ENCODE measurements around the gene STRN3. TPM values are rescaled to one million over a fixed set of nuclear protein-coding genes. Genes with fewer than 3 reads are reported as not detected.

Gene STRN3
- total and polyA plus RNA-seq, 7 experiments from 2014 or later: 3.5 to 28.7 (median 24.8) TPM

DNA sequence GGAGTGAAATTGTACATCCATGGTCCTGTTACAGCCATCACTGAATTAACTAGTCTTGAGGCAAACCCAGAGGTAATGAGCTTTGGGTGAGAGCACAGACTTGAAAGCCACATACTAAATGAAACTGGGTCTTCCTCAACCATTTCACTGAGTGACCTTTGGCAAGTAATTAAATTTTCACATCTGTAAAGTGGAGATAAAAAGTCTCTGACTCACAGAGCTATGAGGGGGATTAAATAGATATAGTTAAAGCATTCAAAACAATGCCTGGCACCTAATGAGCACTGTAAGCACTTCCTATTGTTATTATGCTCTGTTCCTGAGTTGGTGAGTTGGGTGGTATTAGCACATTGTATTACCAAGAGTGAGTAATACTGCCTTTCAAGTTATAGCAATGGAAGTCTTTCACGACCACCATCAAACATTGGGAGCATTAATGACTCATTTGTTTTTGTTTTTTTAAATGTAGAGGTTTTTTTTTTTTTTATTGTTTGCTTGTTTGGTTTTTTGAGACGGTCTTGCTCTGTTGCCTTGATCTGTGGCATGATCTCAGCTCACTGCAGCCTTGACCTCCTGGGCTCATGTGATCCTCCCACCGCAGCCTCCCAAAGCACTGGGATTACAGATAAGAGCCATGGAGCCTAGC lies 12.5 kb upstream of the STRN3 start:
- no peaks in the 10 kb centered on the region for H3K4me1 ChIP-seq (ENCODE audit: control insufficient read depth in 2 of 2, insufficient read depth in 2 of 2, low read length in 2 of 2)
- H3K4me1 Mint-ChIP-seq: peaks cover 0 to 6% (median 0%) of the 10 kb centered on the region in 7 donors

DNA sequence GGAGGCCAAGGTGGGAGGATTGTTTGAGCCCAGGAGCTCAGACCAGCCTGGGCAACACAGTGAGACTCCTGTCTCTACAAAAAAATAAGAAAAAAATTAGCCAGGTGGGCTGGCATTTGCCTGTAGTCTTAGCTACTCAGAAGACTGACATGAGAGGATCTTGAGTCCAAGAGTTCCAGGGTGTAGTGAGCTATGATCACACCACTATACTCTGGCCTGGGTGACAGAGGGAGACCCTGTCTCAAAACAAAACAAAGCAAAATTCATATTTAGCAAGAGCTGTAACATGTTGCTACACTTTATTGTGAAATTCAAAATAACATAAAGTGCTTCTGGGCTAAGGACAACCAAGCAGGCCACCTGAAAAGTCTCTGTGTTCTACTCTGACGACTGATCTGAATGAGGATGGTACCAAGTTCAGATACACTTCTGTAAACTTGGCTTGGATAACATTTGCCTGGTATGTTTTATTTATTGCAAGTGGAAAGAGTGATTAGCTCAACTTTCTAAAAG lies 11.6 kb upstream of the STRN3 start:
- POLR2A ChIA-PET: interaction anchor here (2.3 kb wide), 1 partner anchor 12 kb away, joined by 10 read pairs; the partner anchor contains the start of genes AP4S1 and STRN3
- Mint-ChIP-seq H3K36me3 (peaks cover 0 to 23% (median 6%) of the 10 kb centered on the region in 5 donors), H3K27me3 (no peaks in the 10 kb centered on the region), H3K4me1 (peaks cover 2 to 15% (median 6%) of the 10 kb centered on the region in 7 donors), H3K4me3 (no peak overlapping the region), H3K9me3 (no peaks in the 10 kb centered on the region), H3K27ac (no peak overlapping the region)
- H3K9me3 ChIP-seq (ENCODE audit: control insufficient read depth in 2 of 3, low read length in 3 of 3): no peaks in the 10 kb centered on the region
- peaks cover 0 to 14% (median 0%) of the 10 kb centered on the region in 3 experiments for H3K36me3 ChIP-seq (ENCODE audit: control insufficient read depth in 2 of 3, insufficient read depth in 3 of 3, low read length in 3 of 3)
- no peak overlapping the region for H3K4me3 ChIP-seq (ENCODE audit: low read length)
- no peak for DNase-seq
- intact Hi-C loops (cut with micrococcal nuclease): no loop called here
- no peak for ATAC-seq
- H3K4me1 ChIP-seq (ENCODE audit: control insufficient read depth in 2 of 2, insufficient read depth in 2 of 2, low read length in 2 of 2): no peaks in the 10 kb centered on the region
- H3K27ac ChIP-seq (ENCODE audit: low read depth, low read length): no peak overlapping the region
- CTCF ChIA-PET: no interaction called here
- no peaks in the 10 kb centered on the region for H3K27me3 ChIP-seq (ENCODE audit: control insufficient read depth in 2 of 2, insufficient read depth in 2 of 2, low read length in 2 of 2)

More for the DNA sequence above, 12.5 kb upstream of the STRN3 start:
- no peaks in the 10 kb centered on the region for H3K9me3 Mint-ChIP-seq
- H3K36me3 ChIP-seq (ENCODE audit: control insufficient read depth in 2 of 3, insufficient read depth in 3 of 3, low read length in 3 of 3): peaks cover 0 to 14% (median 0%) of the 10 kb centered on the region in 3 experiments
- H3K4me3 ChIP-seq (ENCODE audit: low read length): no peak overlapping the region
- ATAC-seq (no peak), DNase-seq (no peak)
- no peaks in the 10 kb centered on the region for H3K27me3 Mint-ChIP-seq
- H3K27me3 ChIP-seq (ENCODE audit: control insufficient read depth in 2 of 2, insufficient read depth in 2 of 2, low read length in 2 of 2): no peaks in the 10 kb centered on the region
- H3K27ac Mint-ChIP-seq: no peak overlapping the region
- no peaks in the 10 kb centered on the region for H3K9me3 ChIP-seq (ENCODE audit: control insufficient read depth in 2 of 3, low read length in 3 of 3)
- POLR2A ChIA-PET: interaction anchor here (0.7 to 2.3 kb wide), 3 partner anchors 12 to 416 kb away, joined by 3 to 10 read pairs (median 3); partner anchors contain the start of genes AP4S1, SCFD1 and STRN3
- CTCF ChIA-PET: interaction anchor here (0.6 kb wide), 2 partner anchors 58 to 900 kb away, joined by 3 to 4 read pairs; no protein-coding TSS in a partner anchor
- intact Hi-C loops (cut with micrococcal nuclease): no loop called here
- H3K36me3 Mint-ChIP-seq: peaks cover 0 to 18% (median 6%) of the 10 kb centered on the region in 5 donors
- H3K4me3 Mint-ChIP-seq: no peak overlapping the region
- no peak overlapping the region for H3K27ac ChIP-seq (ENCODE audit: low read depth, low read length)

GRCh38 chr14:31036552-31036951 lies 10.4 kb upstream of the STRN3 start:
- POLR2A ChIA-PET: no interaction called here
- Histone ChIP-seq H3K4me3 (ENCODE audit: low read length) (no peak overlapping the region), H3K36me3 (ENCODE audit: control insufficient read depth in 2 of 3, insufficient read depth in 3 of 3, low read length in 3 of 3) (peaks cover 0 to 14% (median 0%) of the 10 kb centered on the region in 3 experiments), H3K9me3 (ENCODE audit: control insufficient read depth in 2 of 3, low read length in 3 of 3) (no peaks in the 10 kb centered on the region), H3K4me1 (ENCODE audit: control insufficient read depth in 2 of 2, insufficient read depth in 2 of 2, low read length in 2 of 2) (no peaks in the 10 kb centered on the region), H3K27me3 (ENCODE audit: control insufficient read depth in 2 of 2, insufficient read depth in 2 of 2, low read length in 2 of 2) (no peaks in the 10 kb centered on the region), H3K27ac (ENCODE audit: low read depth, low read length) (no peak overlapping the region)
- Mint-ChIP-seq H3K9me3 (no peaks in the 10 kb centered on the region), H3K27ac (no peak overlapping the region), H3K4me1 (peaks cover 6 to 20% (median 12%) of the 10 kb centered on the region in 7 donors), H3K4me3 (no peak overlapping the region), H3K36me3 (peaks cover 2 to 20% (median 6%) of the 10 kb centered on the region in 5 donors), H3K27me3 (no peaks in the 10 kb centered on the region)
- intact Hi-C loops (cut with micrococcal nuclease): no loop called here
- CTCF ChIA-PET: no interaction called here
- ATAC-seq (no peak), DNase-seq (no peak)

GRCh38 chr14:31030469-31030868 lies 4.3 kb upstream of the STRN3 start:
- no peak for DNase-seq
- no peak overlapping the region for H3K27ac ChIP-seq (ENCODE audit: low read depth, low read length)
- H3K27me3 Mint-ChIP-seq: no peaks in the 10 kb centered on the region
- peaks cover 0 to 12% (median 0%) of the 10 kb centered on the region in 3 experiments for H3K36me3 ChIP-seq (ENCODE audit: control insufficient read depth in 2 of 3, insufficient read depth in 3 of 3, low read length in 3 of 3)
- POLR2A ChIA-PET: no interaction called here
- no peaks in the 10 kb centered on the region for H3K27me3 ChIP-seq (ENCODE audit: control insufficient read depth in 2 of 2, insufficient read depth in 2 of 2, low read length in 2 of 2)
- peak overlapping the region in 2 of 9 donors; percentile 58 to 59 for H3K27ac Mint-ChIP-seq
- CTCF ChIA-PET: no interaction called here
- H3K4me1 ChIP-seq (ENCODE audit: control insufficient read depth in 2 of 2, insufficient read depth in 2 of 2, low read length in 2 of 2): no peaks in the 10 kb centered on the region
- ATAC-seq: no peak
- H3K9me3 ChIP-seq (ENCODE audit: control insufficient read depth in 2 of 3, low read length in 3 of 3): no peaks in the 10 kb centered on the region
- H3K4me1 Mint-ChIP-seq: peaks cover 16 to 45% (median 35%) of the 10 kb centered on the region in 7 donors
- peaks cover 0 to 7% (median 2%) of the 10 kb centered on the region in 5 donors for H3K36me3 Mint-ChIP-seq
- H3K4me3 ChIP-seq (ENCODE audit: low read length): no peak overlapping the region
- H3K9me3 Mint-ChIP-seq: no peaks in the 10 kb centered on the region
- no peak overlapping the region for H3K4me3 Mint-ChIP-seq
- intact Hi-C loops (cut with micrococcal nuclease): no loop called here

- ChIA-PET CTCF (interaction anchor here (0.6 kb wide), 1 partner anchor 334 kb away, joined by 3 read pairs; no protein-coding TSS in a partner anchor), POLR2A (no interaction called here)
- no peak overlapping the region for H3K4me3 ChIP-seq (ENCODE audit: low read length)
- H3K4me3 Mint-ChIP-seq: peak overlapping the region in 4 of 10 donors; percentile 2 to 12 (median 8)
- intact Hi-C loops (cut with micrococcal nuclease): loop anchor here (5.0 kb wide), 3 partner anchors 328 to 472 kb away; partner anchors contain the start of genes G2E3 (in 1 of the 2) and SCFD1 (in 1 of the 2)
- H3K4me1 ChIP-seq (ENCODE audit: control insufficient read depth in 2 of 2, insufficient read depth in 2 of 2, low read length in 2 of 2): no peaks in the 10 kb centered on the region
- peaks cover 0 to 16% (median 0%) of the 10 kb centered on the region in 3 experiments for H3K36me3 ChIP-seq (ENCODE audit: control insufficient read depth in 2 of 3, insufficient read depth in 3 of 3, low read length in 3 of 3)
- H3K9me3 Mint-ChIP-seq: no peaks in the 10 kb centered on the region
- peak overlapping the region in 7 of 9 donors; percentile 0 to 50 (median 9) for H3K27ac Mint-ChIP-seq
- H3K9me3 ChIP-seq (ENCODE audit: control insufficient read depth in 2 of 3, low read length in 3 of 3): no peaks in the 10 kb centered on the region
- H3K4me1 Mint-ChIP-seq: peaks cover 25 to 54% (median 44%) of the 10 kb centered on the region in 7 donors
- no peaks in the 10 kb centered on the region for H3K27me3 ChIP-seq (ENCODE audit: control insufficient read depth in 2 of 2, insufficient read depth in 2 of 2, low read length in 2 of 2)
- no peak for ATAC-seq
- H3K27ac ChIP-seq (ENCODE audit: low read depth, low read length): no peak overlapping the region
- peaks cover 0 to 7% (median 4%) of the 10 kb centered on the region in 5 donors for H3K36me3 Mint-ChIP-seq
- no peaks in the 10 kb centered on the region for H3K27me3 Mint-ChIP-seq
- no peak for DNase-seq
Observed at GRCh38 chr14:31029016-31029970, 3.1 kb upstream of the STRN3 start.

- Mint-ChIP-seq H3K4me1 (peaks cover 38 to 61% (median 52%) of the 10 kb centered on the region in 7 donors), H3K27ac (no peak overlapping the region)
Observed at GRCh38 chr14:31027847-31028246, 1.7 kb upstream of the STRN3 start.

More at GRCh38 chr14:31027847-31028246, 1.7 kb upstream of the STRN3 start:
- ChIA-PET POLR2A (interaction anchor here (0.6 kb wide), 1 partner anchor 51 kb away, joined by 3 read pairs; no protein-coding TSS in a partner anchor), CTCF (no interaction called here)
- intact Hi-C loops (cut with micrococcal nuclease): loop anchor here (2.0 to 5.0 kb wide), 9 partner anchors 47 to 1175 kb away; partner anchors contain the start of genes G2E3 (in 2 of the 2), SCFD1 (in 2 of the 2), RNU6-7 (in 1 of the 2) and RNU6-8 (in 1 of the 2)
- DNase-seq (no peak), ATAC-seq (no peak)
- H3K36me3 Mint-ChIP-seq: peaks cover 0 to 4% (median 0%) of the 10 kb centered on the region in 5 donors
- H3K27me3 ChIP-seq (ENCODE audit: control insufficient read depth in 2 of 2, insufficient read depth in 2 of 2, low read length in 2 of 2): no peaks in the 10 kb centered on the region
- peak overlapping the region in 1 of 10 donors; percentile 46 for H3K4me3 Mint-ChIP-seq
- no peaks in the 10 kb centered on the region for H3K9me3 ChIP-seq (ENCODE audit: control insufficient read depth in 2 of 3, low read length in 3 of 3)
- H3K4me3 ChIP-seq (ENCODE audit: low read length): no peak overlapping the region
- no peaks in the 10 kb centered on the region for H3K27me3 Mint-ChIP-seq
- H3K27ac ChIP-seq (ENCODE audit: low read depth, low read length): no peak overlapping the region
- no peaks in the 10 kb centered on the region for H3K9me3 Mint-ChIP-seq
- no peaks in the 10 kb centered on the region for H3K4me1 ChIP-seq (ENCODE audit: control insufficient read depth in 2 of 2, insufficient read depth in 2 of 2, low read length in 2 of 2)
- H3K36me3 ChIP-seq (ENCODE audit: control insufficient read depth in 2 of 3, insufficient read depth in 3 of 3, low read length in 3 of 3): peaks cover 0 to 16% (median 0%) of the 10 kb centered on the region in 3 experiments

Measured in naive thymus-derived CD4-positive, alpha-beta T cell (primary cell).